NCI-H2081 (cell line): ENCODE measurements around the gene JDP2.

ENCODE experiments used
- DNase-seq, 2 experiments: peaks; one replicate each; lab custom pipeline; 2025; lab: John Stamatoyannopoulos, UW

Gene JDP2

GRCh38 chr14:75437201-75438143 is 9.7 kb downstream of the JDP2 start:
- DNase-seq, result no peak

DNA sequence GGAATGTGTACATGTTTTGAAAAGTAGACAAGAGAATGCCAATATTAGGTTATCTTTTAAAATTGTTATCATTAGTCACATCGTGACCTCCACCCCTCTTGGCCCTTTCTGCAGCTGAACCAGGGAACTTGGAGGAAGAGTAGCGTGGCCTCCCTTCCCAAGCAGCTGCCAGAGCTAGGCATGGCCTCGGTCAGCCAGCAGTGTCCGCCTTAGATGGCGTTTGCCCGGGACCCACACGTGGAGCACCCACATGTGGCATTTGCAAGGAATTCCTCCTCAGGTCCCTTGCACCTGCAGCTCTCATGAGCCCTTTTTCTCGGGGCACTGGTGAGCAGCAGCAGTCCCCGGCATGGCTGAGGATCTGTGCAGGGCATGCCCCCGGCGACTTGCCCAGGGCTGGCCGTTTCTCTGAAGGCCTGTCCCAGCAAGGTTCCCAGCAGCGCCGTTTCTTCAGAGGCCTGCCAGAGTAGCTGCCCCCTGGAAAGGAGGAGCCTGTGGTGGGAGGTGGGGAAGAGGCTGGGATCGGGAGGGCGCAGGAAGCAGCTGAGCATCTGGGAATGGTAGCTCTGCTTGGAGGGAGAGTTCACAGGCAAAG is 10.8 kb downstream of the JDP2 start:
- DNase-seq, result no peak

GRCh38 chr14:75439989-75440388 is 12.2 kb downstream of the JDP2 start:
- no peak for DNase-seq

- DNase-seq, result no peak
Measured at GRCh38 chr14:75440733-75441477, 13.1 kb downstream of the JDP2 start.

DNA sequence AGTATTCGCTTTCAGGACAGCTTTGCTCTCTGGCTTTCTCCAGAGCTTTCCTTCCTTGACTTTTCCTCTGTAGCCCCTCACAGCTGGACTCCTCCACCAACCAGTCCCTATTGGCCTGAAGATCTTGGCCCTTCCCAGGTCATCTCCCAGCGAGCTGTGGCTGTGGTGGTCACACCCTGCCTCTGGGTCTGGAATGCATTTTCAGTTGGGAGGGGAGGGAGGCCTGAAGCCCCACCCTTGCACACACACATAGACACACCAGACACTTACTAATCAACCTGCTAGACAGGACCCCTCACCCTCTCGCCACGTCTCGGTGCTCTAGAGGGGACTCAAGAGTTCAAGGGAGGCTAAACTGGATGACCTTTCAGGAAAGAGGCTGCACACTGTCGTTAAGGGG is 13.9 kb downstream of the JDP2 start:
- DNase-seq, result no peak

DNA sequence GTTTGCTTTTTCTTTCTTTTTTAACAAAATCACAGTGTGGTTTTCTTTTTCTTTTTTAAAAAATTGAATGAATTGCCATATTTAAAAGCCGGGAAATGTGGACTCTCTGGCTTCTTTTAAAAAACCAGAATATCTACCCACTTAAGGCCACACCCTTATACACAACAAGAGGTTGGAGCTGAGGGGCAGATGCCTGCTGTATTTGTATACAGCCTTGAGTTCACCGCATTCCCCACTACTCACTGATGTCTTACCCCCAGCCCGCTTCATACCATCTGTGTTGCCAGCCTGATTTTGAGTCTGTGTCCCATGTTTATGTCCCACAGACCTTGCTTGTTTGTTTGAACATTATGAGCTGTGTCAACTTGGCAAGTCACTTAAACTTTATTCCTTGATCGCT is 14.3 kb downstream of the JDP2 start:
- DNase-seq, result no peak

DNA sequence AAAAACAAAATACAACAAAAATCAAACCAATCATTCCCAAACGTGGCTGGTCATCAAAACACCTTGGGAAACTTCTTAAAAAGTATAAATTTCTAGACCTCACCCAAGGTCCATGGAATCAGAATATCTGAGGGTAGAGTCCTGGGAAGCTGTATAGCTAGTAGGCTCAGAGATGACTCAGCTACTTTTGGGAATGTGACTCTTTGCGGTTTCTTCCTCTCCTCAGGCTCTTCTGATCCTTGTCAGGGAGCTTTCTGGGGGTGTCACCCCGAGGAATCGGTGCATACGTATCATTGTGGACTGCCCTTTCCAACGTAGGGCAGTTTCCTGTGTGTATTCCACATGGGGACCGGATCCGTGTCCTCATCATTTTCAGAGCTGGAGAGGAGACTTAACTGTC is 14.8 kb downstream of the JDP2 start:
- no peak for DNase-seq

DNA sequence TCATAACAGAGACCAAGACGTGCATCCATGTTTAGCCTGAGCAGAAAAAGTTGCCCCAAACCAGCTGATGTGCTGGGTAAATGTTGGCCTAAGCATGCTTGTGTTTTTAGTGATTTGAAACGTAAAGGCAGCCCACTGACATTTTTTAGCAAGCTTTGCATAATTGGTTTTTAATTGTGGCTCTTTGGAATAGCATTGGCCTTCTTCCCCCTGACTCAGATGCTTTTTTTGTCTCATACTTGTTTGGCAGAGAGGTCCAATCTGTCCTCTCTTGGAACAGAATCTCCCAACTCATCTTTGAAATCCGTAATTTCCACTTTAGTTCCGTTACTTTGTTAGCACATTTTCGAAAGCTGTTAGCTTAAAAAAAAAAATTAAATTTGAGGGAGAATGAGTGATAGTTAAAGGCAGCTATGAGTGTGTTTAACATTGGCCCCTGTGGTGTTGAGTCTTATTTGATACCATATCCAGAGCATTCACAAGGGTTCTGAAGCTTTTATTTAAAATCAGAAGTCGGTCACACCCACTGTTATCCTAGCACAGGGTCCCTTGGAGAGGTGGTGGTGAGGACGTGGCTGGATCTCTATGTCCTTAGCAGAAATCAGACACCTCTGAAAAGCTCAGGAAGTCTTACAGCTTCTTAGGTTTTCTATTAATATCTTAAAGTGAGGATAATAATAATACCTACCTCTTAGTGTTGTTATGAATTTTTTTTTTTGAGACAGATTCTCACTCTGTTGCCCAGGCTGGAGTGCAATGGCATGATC is 15.6 kb downstream of the JDP2 start:
- no peak for DNase-seq

GRCh38 chr14:75445236-75445635 is 17.4 kb downstream of the JDP2 start:
- no peak for DNase-seq

DNA sequence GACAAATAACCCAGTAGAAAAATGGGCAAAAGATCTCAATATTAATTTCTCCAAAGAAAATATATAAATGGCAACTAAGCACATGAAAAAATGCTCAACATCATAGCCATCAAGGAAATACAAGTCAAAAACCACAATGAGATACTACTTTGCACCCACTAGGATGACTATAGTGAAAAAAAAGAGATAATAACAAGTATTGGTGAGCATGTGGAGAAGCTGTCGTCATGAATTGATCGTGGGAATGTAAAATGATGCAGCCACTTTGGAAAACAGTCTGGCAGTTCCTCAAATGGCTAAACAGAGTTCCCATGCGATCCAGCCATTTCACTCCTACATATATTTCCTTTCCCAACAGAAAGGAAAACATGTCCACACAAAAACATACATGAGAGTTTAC is 18.1 kb downstream of the JDP2 start:
- no peak for DNase-seq

GRCh38 chr14:75446447-75446846 is 18.6 kb downstream of the JDP2 start:
- DNase-seq, result no peak

- DNase-seq, result no peak
Measured at GRCh38 chr14:75448209-75448608, 20.4 kb downstream of the JDP2 start.

GRCh38 chr14:75449036-75449435 is 21.2 kb downstream of the JDP2 start:
- no peak for DNase-seq

DNA sequence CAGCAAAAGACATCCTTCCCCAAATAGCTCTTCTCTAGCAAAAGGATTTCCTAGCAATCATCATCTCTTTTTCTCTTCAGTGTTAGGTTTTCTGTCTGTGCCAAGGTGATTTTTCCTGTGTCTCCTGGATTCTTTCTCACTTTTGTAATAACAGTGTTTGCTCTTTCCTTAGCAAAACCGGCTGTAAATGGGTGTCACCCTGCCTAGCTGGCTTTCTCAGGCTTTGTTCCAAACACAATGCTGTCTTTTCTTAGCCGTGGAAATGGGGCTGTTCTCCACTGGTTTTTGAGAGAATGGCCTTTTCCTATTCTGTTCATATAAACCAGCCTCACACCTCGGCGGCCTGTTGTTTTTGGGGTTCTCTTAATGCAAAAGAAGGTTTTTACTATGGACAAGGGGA is 21.9 kb downstream of the JDP2 start:
- no peak for DNase-seq

GRCh38 chr14:75450381-75451276 is 22.8 kb downstream of the JDP2 start:
- DNase-seq, result peak; percentile 16 to 63

DNA sequence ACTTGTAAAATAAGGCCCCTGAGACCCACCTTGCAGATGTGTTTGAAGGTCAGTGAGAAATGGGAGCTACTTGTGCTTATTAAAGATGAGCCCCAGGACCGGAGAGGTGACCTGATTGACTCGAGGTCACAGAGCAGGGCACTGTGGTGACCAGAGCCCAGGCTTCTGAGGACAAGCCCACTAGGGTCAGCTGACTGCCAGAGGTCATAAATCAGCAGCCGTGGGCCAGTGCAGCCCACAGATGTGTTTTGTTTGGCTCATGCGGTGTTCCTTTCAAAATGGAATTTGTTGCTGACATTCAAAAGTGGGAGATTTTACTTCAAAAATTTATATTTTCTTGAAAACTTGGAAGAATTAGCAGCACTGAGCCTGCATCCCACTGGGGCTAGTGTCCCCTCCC is 24.5 kb downstream of the JDP2 start:
- no peak for DNase-seq

DNA sequence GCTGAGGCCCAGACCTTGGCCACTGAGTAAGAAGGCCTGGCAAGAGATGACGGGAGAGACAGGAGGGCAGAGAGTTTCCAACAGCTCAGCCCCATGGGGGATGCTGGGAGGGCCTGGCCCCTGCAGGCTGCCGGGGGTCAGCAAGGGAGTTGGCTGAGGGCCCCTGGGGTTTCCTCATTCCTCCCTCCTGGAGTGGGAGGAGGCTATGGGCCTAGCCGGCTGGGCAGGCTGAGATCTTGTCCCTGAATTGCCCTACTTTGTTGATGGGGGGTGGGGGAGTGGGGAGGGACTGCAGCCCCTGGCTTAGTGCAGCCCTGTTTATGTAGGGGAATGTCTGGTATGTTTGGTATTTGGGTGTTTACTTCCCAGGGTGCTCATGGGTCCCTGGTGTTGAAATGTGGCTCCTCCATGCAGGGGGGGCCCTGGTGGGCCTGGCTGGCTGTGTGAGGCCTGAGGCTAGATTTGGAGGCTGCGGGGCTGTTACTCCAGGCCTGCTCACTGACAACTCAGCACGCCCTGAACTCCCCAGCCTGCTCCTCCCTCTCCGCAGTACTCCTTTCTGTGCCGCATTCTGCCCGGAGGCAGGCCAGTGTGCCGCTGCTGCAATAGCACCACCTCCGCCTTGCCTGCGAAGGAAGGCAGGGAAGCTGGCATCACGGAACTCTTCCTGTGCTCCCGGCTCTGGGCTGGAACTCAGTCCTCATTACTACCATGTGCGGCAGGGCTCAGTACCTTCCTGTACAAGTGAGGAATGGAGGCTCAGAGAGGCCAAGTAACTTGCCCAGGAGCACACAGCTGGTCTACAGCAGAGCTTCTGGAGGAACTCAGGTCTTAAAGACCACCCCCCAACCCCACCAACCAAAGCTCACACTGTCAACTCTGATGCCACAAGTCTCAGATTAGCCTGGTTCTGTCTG is 25.3 kb downstream of the JDP2 start:
- DNase-seq, result no peak

GRCh38 chr14:75453817-75454434 is 26.1 kb downstream of the JDP2 start:
- no peak for DNase-seq

DNA sequence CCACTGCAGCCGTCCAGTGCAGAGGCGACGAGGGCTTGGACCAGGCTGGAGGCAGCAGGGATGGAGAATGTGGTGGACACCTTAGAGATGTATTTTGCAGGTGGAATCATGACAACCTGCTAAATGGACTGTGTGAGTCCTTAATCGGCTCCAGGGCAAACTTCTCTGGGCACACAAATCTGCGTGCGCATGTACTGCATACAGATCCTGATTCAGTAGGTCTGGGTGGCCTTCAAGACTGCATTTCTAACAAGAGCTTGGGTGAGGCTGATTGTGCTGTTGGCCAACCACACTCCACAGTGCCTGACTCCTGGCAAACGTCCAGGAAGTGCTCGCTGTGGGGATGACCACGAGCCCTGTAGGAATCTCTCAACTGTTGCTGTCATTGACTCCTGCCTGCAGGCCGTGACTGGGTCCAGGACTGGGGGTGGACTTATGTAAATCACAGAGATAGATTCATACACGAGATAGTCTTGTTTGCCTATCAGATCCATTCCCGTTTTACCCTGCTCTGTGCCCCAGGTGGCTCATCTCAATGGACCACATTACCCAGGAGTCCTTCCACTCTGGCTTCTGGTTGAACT is 27.2 kb downstream of the JDP2 start:
- no peak for DNase-seq
